ENCODE measurements around the gene BZW1.

DNA sequence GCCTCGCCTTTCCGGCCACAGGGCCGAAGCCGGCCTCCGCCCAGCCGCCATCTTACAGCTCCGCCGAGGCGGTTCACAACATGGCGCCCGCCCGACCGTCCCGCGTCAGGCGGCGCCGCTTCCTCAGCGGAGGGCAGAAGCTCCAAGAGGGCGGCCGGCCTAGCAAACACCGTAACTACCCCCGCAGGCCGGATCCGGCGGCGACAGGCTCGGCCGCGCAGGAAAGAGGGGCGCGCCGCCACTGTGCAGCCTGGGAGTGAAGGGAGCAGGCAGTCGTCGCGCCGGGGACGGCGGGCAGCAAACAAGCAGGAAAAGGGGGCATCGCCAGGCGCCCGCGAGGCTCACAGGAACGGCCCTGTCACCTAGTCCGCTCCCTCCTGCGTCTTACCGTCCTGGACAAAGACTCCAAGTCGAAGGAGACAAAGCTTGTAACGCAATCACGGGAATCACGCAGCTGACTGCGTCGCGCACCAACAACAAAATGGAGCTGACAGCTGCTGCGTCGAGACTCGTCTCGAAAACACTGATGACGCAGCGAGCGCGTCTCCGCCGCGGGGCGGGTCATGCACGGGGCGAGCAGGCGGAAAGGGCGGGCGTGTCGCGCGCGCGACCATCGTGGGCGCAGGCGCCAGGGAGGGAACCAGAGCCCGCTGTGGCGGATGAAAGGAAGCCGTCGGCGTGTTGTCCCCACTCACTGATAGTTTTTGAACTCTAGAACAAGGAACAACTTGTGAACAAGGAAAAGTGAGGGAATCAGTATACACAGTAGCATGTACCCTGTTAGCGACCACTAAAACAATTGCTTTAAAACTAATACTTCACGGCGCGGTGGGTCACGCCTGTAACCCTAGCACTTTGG is 52.7 kb downstream of the BZW1 start, which contains the start of gene CLK1:
- TF ChIP-seq, protein P1, sequence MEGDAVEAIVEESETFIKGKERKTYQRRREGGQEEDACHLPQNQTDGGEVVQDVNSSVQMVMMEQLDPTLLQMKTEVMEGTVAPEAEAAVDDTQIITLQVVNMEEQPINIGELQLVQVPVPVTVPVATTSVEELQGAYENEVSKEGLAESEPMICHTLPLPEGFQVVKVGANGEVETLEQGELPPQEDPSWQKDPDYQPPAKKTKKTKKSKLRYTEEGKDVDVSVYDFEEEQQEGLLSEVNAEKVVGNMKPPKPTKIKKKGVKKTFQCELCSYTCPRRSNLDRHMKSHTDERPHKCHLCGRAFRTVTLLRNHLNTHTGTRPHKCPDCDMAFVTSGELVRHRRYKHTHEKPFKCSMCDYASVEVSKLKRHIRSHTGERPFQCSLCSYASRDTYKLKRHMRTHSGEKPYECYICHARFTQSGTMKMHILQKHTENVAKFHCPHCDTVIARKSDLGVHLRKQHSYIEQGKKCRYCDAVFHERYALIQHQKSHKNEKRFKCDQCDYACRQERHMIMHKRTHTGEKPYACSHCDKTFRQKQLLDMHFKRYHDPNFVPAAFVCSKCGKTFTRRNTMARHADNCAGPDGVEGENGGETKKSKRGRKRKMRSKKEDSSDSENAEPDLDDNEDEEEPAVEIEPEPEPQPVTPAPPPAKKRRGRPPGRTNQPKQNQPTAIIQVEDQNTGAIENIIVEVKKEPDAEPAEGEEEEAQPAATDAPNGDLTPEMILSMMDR (conservative IDR thresholded peaks at IDR 0.05; ENCODE audit: low read depth, low read length) = no peak
- no peak for TF ChIP-seq EZH2 (IDR thresholded peaks at IDR 0.05; ENCODE audit: borderline replicate concordance, low read depth, low read length, poor library complexity, severe bottlenecking)

Data from A673 (cell line).